ENCODE data around the gene PAQR4.

The PAQR4 gene

GRCh38 chr16:3007059-3007956 is 38.2 kb downstream of the PAQR4 start:
- H3K9me3 ChIP-seq = no peaks in the 10 kb centered on the region
- no peaks in the 10 kb centered on the region for H3K4me1 ChIP-seq
- H3K27me3 ChIP-seq = peaks cover 12% of the 10 kb centered on the region
- no peak for DNase-seq
- H3K36me3 ChIP-seq = no peaks in the 10 kb centered on the region
- TF ChIP-seq CTCF (IDR thresholded peaks at IDR 0.05; ENCODE audit: low read depth, low read length) = no peak
- no peak overlapping the region for H3K4me3 ChIP-seq (ENCODE audit: low read depth, low read length)

GRCh38 chr16:3007957-3008689 is 39.0 kb downstream of the PAQR4 start:
- H3K4me1 ChIP-seq = no peaks in the 10 kb centered on the region
- TF ChIP-seq CTCF (IDR thresholded peaks at IDR 0.05; ENCODE audit: low read depth, low read length) = no peak

GRCh38 chr16:3008690-3009037 is 39.5 kb downstream of the PAQR4 start:
- Histone ChIP-seq H3K9me3 (no peaks in the 10 kb centered on the region), H3K27me3 (peaks cover 12% of the 10 kb centered on the region), H3K4me1 (no peaks in the 10 kb centered on the region), H3K36me3 (no peaks in the 10 kb centered on the region), H3K4me3 (ENCODE audit: low read depth, low read length) (no peak overlapping the region)
- no peak for DNase-seq
- no peak for TF ChIP-seq CTCF (IDR thresholded peaks at IDR 0.05; ENCODE audit: low read depth, low read length)

More at GRCh38 chr16:3007957-3008689, 39.0 kb downstream of the PAQR4 start:
- Histone ChIP-seq H3K9me3 (no peaks in the 10 kb centered on the region), H3K4me3 (ENCODE audit: low read depth, low read length) (no peak overlapping the region), H3K27me3 (peaks cover 12% of the 10 kb centered on the region), H3K36me3 (no peaks in the 10 kb centered on the region)
- DNase-seq = no peak

GRCh38 chr16:3009568-3010390 is 40.6 kb downstream of the PAQR4 start:
- no peaks in the 10 kb centered on the region for H3K4me1 ChIP-seq
- H3K9me3 ChIP-seq = no peaks in the 10 kb centered on the region
- no peaks in the 10 kb centered on the region for H3K36me3 ChIP-seq
- H3K4me3 ChIP-seq (ENCODE audit: low read depth, low read length) = no peak overlapping the region
- H3K27me3 ChIP-seq = peaks cover 12% of the 10 kb centered on the region
- no peak for TF ChIP-seq CTCF (IDR thresholded peaks at IDR 0.05; ENCODE audit: low read depth, low read length)
- no peak for DNase-seq

GRCh38 chr16:3010510-3010909 is 41.4 kb downstream of the PAQR4 start:
- H3K36me3 ChIP-seq = no peaks in the 10 kb centered on the region
- H3K4me1 ChIP-seq = no peaks in the 10 kb centered on the region
- no peaks in the 10 kb centered on the region for H3K9me3 ChIP-seq
- no peak for TF ChIP-seq CTCF (IDR thresholded peaks at IDR 0.05; ENCODE audit: low read depth, low read length)
- peaks cover 10% of the 10 kb centered on the region; the same call in 1 of the 2 replicates for H3K27me3 ChIP-seq
- no peak for DNase-seq
- H3K4me3 ChIP-seq (ENCODE audit: low read depth, low read length) = no peak overlapping the region

All from BE2C (cell line).